HFF-Myc (cell line): ENCODE data around the gene ADPRHL1.
"Not testable (repeated sequence)": the region's sequence is repeated elsewhere in the genome, so short reads cannot be mapped to it uniquely, and the experiment has no call there.

Source experiments
- DNase-seq: peaks from one replicate; pipeline ENCODE4 v3.0.0-alpha.2; 2011; ENCODE audit warnings: low read depth; ENCODE audit errors: extremely low read depth
- H3K4me3 ChIP-seq: replicated peaks from 2 replicates; pipeline ENCODE4 v1.5.1; 2011; ENCODE audit warnings: low read depth, mild to moderate bottlenecking, control low read depth, low read length
- TF ChIP-seq, protein P1 (sequence below): IDR thresholded peaks from 2 replicates; pipeline ENCODE4 v1.5.1; 2012; ENCODE audit warnings: mild to moderate bottlenecking, low read depth, low read length, control low read depth; ENCODE audit errors: missing control alignments

Gene ADPRHL1

GRCh38 chr13:113477724-113478123, 24.4 kb upstream of the ADPRHL1 start:
- no peak overlapping the region for H3K4me3 ChIP-seq
- TF ChIP-seq, protein P1, sequence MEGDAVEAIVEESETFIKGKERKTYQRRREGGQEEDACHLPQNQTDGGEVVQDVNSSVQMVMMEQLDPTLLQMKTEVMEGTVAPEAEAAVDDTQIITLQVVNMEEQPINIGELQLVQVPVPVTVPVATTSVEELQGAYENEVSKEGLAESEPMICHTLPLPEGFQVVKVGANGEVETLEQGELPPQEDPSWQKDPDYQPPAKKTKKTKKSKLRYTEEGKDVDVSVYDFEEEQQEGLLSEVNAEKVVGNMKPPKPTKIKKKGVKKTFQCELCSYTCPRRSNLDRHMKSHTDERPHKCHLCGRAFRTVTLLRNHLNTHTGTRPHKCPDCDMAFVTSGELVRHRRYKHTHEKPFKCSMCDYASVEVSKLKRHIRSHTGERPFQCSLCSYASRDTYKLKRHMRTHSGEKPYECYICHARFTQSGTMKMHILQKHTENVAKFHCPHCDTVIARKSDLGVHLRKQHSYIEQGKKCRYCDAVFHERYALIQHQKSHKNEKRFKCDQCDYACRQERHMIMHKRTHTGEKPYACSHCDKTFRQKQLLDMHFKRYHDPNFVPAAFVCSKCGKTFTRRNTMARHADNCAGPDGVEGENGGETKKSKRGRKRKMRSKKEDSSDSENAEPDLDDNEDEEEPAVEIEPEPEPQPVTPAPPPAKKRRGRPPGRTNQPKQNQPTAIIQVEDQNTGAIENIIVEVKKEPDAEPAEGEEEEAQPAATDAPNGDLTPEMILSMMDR = no peak
- no peak for DNase-seq

DNA sequence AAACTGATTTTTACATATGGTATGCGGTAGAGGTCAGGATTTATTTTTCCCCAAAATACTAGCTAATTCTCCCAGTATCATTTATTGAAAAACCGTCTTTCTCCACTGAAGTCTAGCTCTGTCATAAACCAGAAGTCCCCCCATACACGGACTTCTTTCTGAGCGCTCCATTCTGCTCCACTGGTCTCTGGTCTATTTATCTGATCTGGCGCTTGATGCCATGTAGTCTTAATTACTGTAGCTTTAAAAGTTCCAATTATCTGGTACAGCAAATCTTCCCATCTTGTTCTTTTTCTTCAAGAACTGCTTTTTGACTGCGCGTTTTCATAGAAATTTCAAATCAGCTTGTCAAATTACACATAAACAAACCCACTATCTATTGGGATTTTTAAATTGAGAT, 23.5 kb upstream of the ADPRHL1 start:
- TF ChIP-seq, protein P1 = no peak
- no peak overlapping the region for H3K4me3 ChIP-seq
- no peak for DNase-seq

- H3K4me3 ChIP-seq = no peak overlapping the region
- no peak for DNase-seq
- TF ChIP-seq, protein P1 = no peak
These were observed 22.6 kb upstream of the ADPRHL1 start for GRCh38 chr13:113475911-113476310.

GRCh38 chr13:113475280-113475679, 22.0 kb upstream of the ADPRHL1 start:
- DNase-seq = no peak
- H3K4me3 ChIP-seq = no peak overlapping the region
- TF ChIP-seq, protein P1 = no peak

- no peak for DNase-seq
These were observed 20.9 kb upstream of the ADPRHL1 start for GRCh38 chr13:113474179-113474578.

DNA sequence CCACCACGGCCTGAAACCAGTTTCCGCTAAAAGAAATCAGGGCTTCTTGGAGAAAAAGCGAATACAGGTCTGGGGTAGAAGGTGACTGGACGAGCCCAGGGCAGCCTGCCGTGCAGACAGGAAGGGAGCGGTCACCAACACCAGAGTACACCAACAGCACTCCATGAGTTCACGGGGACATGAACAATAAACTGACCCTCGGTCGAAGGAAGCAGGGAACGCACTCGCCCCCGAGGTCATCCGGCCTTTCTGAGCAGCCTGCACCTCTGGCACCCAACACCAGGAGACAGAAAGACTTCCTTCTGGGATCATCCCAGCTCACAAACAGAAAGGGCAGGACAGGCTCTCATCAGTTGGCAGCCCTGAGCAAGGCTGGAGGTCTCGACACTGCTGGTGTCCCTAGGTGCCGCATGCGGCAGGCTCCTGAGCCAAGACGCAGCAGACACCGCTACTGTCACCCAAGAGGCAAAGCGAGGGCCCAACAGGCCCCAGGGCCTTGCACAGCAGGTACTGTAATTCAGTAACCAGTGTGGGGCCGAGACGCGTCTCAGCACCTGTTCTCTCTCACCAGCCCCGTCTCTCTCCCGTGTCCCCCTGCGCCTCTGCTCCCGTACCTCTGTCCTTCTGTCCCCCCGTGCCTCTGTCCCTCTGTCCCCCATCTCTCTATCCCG, 19.2 kb upstream of the ADPRHL1 start:
- DNase-seq = no peak
- H3K4me3 ChIP-seq = no peak overlapping the region
- TF ChIP-seq, protein P1 = no peak

More at GRCh38 chr13:113474179-113474578, 20.9 kb upstream of the ADPRHL1 start:
- TF ChIP-seq, protein P1 = no peak
- no peak overlapping the region for H3K4me3 ChIP-seq

DNA sequence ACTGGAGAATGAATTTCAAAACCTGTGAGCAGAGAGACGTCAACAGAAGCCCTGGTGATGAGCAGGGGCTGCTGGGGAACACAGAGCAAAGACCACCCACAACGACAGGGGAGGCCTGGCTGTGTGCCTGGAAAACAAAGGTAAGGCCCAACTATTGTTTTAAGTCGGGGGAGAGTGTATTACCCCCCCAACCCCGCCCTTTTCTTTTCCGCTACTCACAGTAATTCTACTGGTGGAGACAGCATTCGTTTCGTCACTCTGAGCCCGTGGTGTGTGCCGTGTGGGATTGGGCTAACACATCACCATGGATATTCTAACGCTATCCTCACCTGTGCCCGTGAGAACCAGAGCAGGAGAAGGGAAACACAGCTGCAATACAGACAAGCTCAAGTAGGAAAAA, 18.6 kb upstream of the ADPRHL1 start:
- no peak for DNase-seq
- TF ChIP-seq, protein P1 = no peak
- no peak overlapping the region for H3K4me3 ChIP-seq

GRCh38 chr13:113470635-113471163, 17.4 kb upstream of the ADPRHL1 start:
- DNase-seq, H3K4me3 ChIP-seq: not testable (repeated sequence)
